Stromal cell of bone marrow (primary cell): Measurements from ENCODE around the gene NUDT17.
"Not testable (repeated sequence)": the region's sequence is repeated elsewhere in the genome, so short reads cannot be mapped to it uniquely, and the experiment has no call there.

Experiments
- DNase-seq: peaks from one replicate; pipeline ENCODE4 v3.0.0-alpha.2; 2012; ENCODE audit warnings: low read depth

The NUDT17 gene, protein sequence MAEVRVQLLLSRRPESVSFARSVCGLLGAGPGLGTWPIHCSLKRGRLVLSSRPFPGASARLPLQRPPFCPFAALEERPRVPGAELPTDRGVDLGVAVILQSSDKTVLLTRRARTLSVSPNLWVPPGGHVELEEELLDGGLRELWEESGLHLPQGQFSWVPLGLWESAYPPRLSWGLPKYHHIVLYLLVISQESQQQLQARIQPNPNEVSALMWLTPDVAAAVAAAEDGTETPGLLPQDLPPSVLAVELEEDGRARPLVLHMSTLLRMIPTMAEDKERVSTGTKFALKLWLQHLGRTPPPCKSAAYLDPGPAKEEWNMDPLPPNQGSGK

DNA sequence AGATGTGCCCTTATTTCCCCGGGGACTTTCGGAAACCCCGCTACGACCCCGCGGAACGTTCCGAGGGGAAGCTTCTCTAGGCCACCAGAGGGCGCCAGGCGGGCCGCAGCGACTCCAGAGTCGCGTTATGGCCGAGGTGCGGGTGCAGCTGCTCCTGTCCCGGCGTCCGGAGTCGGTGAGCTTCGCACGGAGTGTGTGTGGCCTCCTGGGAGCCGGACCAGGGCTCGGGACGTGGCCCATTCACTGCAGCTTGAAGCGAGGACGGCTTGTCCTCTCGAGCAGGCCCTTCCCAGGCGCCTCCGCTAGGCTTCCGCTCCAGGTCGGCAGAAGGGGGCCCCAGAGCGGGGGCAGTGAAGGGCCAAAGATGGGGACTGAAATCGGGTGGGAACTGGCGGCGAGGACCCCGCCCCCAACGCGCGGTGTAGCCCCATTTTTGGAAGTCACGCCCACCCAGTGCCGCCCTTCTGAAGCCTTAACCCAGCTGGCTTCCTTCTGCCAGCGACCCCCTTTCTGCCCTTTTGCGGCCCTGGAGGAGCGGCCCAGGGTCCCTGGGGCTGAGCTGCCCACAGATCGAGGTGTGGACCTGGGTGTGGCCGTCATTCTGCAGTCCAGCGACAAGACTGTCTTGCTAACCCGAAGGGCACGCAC lies at the start of gene NUDT17:
TSS of gene NUDT17 (plus strand) at position 117 of the 648 bp plus-strand sequence. CDS start at position 128, 11 bp downstream.
- peak; percentile 35 for DNase-seq

DNA sequence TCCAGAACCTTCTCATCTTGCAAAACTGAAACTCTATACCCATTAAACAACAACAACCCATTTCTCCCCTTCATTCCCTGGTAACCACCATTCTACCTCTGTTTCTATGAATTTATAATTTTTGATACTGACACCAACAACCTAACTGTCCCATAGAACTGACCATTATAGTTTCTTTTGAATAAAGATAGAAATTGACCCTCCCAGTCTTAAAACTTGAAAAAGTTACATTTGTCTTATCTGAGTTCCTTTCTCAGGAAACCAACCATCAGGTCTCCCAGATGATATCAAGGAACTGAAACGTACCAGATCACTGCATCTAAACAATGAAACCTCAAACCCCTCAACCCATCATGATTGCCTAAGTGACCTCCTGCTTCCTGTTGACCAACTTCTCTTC lies 48.7 kb upstream of the NUDT17 start:
- DNase-seq: no peak

DNA sequence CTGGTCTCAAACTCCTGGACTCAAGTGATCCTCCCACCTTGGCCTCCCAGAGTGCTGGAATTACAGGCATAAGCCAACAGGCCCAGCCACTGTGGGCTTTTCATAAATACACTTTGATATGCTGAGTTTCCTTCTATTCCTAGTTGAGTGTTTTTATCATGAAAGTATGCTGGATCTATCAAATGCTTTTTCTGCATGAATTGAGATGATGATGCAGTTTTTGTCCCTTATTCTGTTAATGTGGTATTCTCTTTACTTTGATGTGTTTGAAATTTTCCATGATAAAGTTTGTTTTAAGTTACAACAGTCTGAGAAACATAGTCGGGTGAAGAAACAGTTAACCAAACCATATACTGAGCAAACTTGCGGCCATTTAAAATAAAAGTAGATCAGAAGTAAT lies 45.6 kb upstream of the NUDT17 start:
- DNase-seq: no peak

DNA sequence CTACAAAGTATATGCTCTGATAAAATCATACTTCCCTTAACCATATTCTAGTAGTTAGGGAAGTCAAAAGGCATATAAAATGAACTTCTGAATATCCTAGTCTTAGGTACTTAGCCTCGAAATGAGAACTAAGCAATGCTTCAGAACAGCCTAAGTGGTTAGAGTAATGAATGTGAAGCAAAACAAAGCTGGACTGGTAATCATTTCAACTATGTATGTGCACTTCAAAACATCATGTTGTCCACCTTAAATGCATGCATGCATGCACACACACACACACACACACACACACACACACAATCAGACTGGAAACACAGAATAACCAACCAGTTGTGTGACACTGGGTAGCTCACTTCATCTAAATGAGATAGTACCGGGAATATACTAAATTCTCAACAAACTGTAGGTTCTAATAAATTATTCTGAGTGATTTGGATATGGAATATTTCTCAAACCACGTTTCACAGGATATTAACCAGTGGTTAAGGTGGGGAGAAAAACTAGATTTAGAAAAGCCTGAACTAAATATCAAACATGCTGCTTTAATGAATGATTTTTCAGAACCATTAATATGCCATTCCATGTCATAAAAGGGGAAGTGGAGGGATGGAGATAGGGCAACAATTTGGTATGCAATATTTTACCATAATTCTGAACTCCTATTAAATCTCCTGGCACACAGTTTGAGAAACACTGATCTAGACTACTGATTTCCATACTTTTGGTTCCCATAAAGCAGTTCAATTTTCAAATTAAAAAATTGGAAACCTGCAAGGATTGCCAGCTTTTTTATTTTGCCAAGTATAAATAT lies 41.0 kb upstream of the NUDT17 start:
- no peak for DNase-seq

DNA sequence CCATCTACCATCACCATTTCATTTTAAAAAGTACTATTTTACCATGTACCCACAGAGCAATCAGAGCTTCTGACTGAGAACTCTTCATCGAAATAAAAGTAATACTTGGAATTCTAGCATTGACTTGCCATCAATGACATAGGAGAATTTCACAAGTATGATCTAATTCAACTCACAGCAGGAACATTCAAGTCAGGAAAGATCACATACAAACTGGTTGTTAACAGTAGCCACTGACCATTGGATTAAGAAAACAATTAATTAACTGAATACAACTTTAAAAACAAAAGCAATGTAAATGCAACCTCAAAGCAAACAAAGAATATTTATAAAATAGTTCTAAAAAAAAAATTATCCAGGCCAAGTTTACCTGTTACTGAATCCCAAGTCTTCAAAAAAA lies 40.4 kb upstream of the NUDT17 start:
- DNase-seq: no peak

DNA sequence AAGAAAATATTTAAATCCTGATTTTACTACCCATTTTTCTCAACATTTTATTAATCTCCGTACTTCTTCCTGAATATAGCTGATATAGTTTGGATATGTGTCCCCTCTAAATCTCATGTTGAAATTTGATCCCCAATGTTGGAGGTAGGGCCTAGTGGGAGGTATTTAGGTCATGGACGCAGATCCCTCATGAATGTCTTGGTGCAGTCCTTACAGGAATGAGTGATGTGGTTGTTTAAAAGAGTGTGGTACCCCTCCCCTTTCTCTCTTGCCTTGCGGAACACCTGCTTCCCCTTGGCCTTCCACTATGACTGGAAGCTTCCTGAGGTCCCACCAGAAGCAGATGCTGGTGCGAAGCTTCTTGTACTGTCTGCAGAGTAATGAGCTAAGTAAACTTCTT lies 39.0 kb upstream of the NUDT17 start:
- no peak for DNase-seq

DNA sequence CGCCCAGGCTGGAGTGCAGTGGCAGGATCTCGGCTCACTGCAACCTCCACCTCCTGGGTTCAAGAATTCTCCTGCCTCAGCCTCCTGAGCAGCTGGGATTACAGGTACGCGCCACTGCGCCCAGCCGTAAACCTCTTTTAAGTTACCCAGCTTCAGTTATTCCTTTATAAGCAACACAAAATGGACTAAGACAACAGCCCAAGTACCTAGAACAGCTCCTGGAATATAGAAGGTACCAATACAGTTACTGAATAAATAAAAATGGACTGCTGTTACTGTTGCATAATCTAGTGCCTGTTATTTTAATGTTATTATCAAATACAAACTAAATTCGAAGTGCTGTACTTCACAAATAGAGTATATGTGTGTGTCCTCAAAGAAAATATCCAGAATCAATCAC lies 38.6 kb upstream of the NUDT17 start:
- no peak for DNase-seq

DNA sequence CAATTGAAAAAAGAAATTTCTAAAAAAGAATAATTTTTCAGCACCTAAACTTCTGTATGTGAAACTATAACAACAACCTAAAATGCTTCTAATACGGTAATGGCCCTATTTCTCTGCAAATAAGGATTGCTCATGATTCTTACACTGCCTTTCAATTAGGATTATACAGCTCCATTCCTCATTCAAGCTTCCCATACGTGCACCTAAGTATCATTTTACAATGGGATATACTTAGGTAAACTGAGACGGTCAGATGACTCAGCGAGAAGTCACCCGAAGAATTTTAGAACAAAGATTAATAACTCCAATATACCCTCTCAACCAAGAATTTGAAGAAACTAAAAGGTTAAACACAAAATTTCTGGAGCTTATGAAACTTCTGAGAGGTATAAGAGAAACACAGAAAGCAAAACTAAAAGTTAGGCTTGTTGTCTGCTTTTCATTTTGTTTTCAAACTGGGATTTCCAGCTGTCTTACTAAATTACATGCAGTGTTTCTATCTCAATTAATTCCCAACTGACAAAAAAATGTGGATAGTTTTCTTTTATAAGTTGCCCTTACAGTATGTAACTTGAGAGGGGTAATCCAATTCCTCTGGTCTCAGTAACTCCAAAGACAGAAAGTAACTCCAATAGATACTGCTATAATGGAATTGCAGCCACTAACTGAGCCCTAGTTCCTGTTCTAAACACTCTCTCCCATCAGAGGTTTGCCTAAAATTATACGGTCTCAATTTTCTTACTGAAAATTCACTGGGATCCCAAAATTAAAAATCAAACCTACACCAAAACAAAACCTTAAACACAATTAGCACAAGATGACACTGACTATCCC lies 32.2 kb upstream of the NUDT17 start:
- DNase-seq: not testable (repeated sequence)

DNA sequence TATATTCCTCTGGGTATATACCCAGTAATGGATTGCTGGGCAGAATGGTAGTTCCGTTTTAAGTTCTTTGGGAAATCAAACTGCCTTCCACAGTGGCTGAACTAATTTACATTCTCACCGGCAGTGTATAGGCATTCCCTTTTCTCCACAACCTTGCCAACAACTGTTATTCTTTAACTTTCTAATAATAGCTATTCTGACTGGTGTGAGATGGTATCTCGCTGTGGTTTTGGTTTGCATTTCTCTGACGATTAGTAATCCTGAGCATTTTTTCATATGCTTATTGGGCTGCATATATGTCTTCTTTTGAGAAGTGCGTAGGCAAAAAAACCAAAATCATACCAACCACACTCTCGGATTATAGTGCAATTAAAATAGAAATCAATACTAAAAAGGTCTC lies 27.3 kb upstream of the NUDT17 start:
- not testable (repeated sequence) for DNase-seq

DNA sequence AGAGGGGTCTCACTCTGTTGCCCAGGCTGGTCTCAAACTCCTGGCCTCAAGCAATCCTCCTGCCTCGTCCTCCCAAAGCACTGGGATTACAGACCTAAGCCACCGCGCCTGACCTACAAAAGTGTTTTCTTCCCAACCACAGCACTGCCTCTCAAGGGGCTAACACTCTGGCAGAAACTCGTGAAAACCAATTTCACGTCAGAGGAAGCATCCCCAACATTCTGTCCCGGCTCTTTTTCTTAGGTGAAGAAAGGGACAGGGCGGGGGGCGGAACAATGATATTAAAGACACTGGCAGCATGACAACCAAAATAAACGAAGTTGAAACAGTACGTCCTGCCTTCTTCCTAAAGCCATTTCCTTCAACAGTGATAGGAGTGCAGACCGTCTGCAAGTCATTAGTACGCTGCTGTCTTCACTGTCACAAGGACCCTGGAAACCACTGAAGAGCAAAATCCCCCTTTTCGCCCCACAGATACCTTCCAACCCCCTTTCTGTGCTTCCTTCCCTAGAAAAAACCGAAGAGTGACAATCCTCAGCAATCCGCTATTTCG lies 22.6 kb upstream of the NUDT17 start:
- not testable (repeated sequence) for DNase-seq

DNA sequence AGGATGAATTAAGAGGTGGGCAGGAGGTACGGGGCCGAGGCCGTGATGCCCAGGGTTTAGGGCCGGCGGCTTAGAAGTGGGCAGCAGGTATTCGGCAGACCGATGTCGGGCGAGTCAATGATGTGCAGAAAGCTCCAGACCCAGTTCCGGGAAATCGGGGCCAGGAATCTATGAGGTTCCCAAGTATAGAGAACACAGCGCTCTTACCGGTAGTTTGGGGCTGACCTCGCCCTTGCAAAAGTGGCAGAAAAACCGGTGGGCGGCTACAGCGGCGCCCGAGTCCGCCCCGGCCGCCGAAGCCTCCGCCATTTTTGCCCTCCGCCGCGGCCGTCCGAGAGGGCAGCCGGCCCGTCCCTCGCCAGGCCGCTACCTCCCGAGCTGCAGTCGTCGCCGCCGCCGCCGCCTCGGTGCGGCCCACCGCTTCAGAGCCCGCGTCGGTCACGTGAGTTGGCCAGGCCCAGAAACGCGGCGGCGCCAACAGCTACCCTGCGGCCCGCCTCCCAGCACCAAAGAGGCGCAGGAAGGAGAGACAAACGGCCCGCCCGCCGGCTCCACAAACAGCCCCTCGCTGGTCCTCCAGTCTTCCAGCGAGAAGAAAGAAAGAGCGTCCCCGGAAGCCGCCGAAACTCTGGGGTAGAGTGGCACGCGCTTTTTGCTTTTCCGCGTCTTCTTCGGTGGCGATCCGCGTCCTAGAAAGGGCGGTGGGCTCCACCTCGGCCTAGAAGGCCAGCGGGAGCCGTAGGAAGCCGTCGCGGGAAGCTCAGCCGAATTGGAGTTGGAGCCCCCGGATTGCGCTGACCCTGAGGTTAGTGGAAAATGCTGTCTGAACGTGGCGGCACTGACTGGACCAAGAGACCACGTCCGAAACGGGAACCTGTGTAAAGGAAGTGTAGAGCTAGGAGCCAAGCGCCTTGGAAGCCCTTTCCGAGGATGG lies 21.6 kb upstream of the NUDT17 start, which contains the start of the genes POLR3C and RNF115:
TSS of gene POLR3C (plus strand) at position 636 of the 934 bp plus-strand sequence. CDS start 1,577 bp downstream, outside the sequence.
TSS of gene RNF115 (minus strand) at position 531 of the 934 bp plus-strand sequence. CDS start at position 309, 222 bp downstream.
- peak; percentile 85 for DNase-seq

DNA sequence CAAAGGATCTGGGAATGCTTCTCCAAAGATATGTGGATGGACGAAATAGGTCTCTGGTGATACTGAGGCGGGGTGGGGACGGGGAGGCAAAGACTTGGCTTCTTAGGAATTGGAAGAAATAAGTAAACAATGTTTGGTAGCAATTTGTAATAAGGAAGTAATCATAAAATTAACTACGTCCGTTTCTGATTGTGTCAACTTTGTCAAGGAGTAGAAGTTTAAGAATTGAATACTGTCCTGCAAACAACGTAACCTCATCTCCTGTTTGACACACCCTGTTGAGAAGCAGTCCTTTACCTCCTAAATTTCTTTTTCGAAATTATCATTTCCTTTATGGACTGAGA lies 21.0 kb upstream of the NUDT17 start:
- no peak for DNase-seq

DNA sequence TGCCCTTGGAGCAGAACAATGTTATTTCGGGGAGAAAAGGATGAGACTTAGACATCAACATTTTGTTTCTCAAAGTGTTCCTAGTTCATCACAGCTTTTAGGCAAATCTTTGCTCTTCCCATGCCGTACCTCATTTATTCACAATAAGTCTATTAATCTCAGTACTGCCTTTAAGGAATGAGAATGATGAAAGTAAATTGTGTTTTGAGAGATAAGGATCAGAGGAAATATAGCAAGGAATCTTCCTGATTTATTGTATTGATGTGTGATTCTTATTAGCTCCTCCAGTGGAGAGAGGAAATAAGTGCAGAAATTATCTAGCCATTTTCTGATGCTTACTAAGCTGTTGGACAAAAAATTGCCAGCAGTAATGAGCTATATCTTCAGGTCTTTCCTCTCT lies 19.4 kb upstream of the NUDT17 start:
- DNase-seq: no peak

DNA sequence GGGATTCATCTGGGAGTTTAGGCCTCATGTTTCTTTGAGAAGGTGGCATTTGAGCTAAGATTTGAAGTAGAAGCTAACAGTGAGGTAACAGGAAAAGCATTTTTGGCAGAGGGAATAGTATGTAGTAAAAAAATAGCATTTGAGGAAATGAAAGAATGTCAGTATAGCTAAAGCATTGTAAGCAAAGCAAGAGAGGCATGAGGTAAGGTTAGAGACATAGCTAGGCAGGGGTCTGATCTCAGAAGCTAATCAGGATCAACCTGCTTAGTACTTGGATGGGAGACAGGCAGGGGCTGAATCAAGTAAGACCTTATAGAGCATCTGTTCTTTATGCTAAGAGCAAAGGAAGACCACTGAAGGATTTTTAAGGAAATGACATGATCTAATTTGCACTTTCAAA lies 17.5 kb upstream of the NUDT17 start:
- no peak for DNase-seq

DNA sequence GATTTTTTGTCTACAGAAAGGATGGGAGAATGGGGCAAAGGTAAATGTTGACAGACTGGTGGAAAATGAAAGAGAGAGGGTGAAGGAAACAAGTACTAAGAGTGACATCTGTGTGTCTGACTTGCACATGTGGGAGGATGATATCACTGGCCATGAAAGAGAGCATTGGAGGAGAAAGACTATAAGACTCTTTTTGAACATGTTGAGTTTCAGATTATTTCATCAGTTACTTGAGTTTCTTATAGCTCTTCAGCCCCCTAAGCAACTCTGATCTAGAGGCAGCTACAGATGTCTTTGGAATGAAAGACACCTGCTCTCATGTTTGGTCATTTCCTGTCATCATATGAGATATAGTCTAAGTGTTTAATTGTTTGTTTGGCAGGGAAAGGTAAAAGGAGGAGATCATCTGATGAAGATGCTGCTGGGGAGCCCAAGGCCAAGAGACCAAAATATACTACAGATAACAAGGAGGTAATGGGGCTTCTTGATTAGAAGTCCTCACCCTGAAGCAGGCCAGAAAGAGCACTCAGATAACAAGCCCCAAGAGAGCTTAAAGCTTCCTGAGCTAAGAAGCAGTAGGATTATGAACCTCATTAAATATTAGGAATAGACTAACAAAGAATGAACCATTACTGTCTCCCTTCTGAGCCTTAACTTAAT lies 16.9 kb upstream of the NUDT17 start:
- no peak for DNase-seq

DNA sequence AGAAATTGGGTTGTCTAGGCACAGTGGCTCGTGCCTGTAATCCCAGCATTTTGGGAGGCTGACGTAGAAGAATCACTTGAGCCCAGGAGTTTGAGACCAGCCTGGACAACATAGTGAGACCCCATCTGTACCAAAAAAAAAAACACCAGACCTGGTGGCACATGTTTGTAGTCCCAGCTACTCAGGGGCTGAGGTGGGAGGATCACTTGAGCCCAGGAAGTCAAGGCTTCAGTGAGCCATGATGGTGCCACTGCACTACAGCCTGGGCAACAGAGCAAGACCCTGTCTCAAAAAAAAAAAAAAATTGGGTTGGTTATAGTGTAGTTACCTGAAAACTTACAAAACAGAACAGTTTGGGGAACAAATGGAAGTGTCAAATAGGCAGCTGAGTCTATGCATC lies 14.6 kb upstream of the NUDT17 start:
- not testable (repeated sequence) for DNase-seq

DNA sequence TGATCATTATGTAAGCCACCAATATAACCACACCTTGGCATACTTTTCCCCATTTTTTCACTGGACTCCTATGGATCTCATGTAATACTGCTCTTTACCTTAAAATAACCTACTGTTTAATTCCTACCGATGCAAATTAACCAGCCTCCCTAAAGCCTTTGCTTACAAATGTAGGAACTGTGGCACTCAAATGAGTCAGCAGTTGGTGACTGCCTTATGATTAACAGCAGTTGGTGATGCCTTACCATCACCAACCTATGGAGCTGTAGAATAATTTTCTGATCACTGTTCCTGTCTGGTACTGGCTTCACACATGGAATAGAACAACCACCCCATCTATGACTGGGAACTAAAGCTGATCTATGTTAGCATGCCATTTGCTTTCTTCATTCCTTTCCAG lies 7.8 kb upstream of the NUDT17 start:
- no peak for DNase-seq

DNA sequence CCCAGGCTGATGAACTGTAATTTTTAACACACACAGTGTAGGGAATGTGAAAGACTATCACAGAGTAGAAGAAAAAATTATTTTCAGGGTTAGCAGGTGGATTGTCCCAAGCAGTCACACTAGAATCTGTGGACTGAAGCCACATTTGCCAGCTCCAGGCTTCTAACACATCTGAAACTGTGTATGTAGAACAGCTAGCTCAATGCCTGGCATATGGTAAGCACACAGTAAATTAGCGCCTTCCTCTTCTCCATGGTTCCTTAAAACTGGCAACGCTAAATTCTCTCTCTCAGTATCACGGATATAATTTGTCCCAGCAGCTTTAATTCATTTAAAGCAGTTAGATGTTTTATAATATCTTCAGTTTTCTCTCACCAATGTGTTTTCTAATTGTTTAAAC lies 2.4 kb upstream of the NUDT17 start:
- DNase-seq: no peak

DNA sequence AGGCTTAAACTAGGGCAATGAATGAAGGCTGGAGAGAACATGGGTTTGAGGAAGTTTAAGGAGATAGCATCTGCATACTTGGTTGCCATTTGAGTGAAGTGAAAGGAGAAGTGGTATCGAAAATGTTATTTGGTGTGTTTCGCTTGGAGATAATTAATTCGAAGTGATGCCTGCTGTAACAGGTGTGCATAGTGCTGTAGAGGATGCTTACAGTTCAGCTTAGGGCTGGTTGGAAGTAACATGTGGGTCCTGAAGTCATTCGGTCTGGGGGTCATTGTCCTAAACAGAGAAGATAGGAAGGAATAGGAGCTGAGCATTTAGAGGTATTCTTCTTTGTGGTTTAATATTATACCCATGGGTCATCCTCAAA lies 301 bp upstream of the NUDT17 start:
- DNase-seq: no peak

DNA sequence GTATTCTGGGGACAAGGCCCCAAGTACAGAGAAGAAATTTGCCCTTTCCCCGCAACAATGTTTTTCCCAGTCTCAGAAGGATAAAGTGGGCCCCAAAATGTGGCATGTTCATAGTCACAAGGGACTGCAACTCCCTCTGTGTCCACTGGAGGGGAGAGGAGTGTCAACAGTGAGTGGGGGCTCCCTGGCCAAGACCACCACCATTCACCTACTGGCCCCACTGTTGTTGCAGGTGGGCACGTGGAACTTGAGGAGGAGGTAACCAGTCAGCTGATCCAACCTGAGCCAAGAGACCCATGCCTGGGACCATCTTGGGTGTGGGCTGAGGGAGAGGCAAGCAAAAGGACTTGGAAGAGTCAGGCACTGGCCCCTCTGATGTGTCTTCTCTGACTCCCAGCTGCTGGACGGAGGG lies 777 bp downstream of the NUDT17 start:
- no peak for DNase-seq
